ENCODE data around the gene THSD4.
"Not testable (repeated sequence)": the region's sequence is repeated elsewhere in the genome, so short reads cannot be mapped to it uniquely, and the experiment has no call there.

THSD4 gene

GRCh38 chr15:71319424-71319823, 204.2 kb downstream of the THSD4 start:
- DNase-seq (ENCODE audit: low read depth in 1 of 2, low spot score in 1 of 2): not testable (repeated sequence)

DNA sequence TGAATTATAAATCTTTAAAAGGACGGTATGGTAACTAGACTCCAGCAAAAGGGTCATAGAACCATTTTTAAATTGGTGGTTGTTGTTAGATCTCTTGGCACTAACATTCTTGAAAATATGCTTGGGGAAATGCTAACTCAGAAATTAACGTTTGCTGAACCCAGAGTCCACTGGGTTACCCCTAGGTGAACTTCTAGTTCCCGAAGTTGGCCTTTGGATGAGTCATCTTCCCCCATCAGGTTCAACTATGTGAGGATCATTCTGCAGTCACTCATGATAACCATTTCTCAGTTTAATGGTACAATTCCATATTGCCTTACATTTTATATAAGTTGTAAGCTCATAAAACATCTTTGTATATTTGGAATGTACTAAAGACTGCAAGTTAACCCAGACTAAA, 204.7 kb downstream of the THSD4 start:
- no peak for DNase-seq (ENCODE audit: low read depth in 1 of 2, low spot score in 1 of 2)

DNA sequence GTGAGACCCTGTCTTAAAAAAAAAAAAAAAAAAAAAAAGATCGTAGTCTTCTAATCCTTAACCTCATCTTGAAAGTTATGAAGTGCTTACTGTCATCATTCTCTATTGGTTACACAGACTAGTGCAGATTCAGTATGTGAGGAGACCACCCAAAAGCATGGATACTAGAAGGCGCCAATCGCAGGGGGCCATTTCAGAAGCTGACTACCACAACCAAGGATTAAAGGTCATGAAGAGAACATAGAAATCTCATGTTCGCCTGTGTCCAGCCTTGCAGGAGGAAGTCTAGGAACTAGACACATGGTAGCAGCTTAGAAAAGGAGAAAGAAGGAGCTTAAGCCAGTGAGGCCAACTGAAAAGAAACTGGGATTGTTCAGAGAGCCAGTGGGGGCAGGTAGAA, 207.8 kb downstream of the THSD4 start:
- DNase-seq (ENCODE audit: low read depth in 1 of 2, low spot score in 1 of 2): no peak

- no peak for DNase-seq (ENCODE audit: low read depth in 1 of 2, low spot score in 1 of 2)
These were observed 208.3 kb downstream of the THSD4 start for GRCh38 chr15:71323584-71323983.

- no peak for DNase-seq (ENCODE audit: low read depth in 1 of 2, low spot score in 1 of 2)
These were observed 210.2 kb downstream of the THSD4 start for GRCh38 chr15:71325481-71325880.

DNA sequence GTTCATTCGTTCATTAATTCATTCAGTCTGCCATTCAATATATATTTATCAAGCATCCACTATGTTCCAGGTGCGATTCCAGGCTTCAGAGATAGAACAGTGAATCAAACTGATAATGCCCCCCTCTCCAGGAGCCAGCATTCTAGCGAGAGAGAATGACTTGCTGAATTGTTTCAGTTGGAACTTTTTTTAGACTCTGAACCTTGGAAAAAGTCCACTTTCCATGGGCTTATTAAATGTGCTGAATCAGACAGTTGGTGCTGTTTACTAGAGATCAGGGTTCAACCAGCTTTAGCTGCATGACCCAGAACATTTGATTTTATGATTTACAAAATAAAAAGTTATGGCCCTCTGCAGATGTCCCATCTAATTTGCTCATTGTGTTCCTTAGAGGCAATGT, 213.2 kb downstream of the THSD4 start:
- DNase-seq (ENCODE audit: low read depth in 1 of 2, low spot score in 1 of 2): no peak

- DNase-seq (ENCODE audit: low read depth in 1 of 2, low spot score in 1 of 2): no peak
These were observed 213.8 kb downstream of the THSD4 start for GRCh38 chr15:71329041-71329440.

GRCh38 chr15:71329497-71330260, 214.4 kb downstream of the THSD4 start:
- no peak for DNase-seq (ENCODE audit: low read depth in 1 of 2, low spot score in 1 of 2)

DNA sequence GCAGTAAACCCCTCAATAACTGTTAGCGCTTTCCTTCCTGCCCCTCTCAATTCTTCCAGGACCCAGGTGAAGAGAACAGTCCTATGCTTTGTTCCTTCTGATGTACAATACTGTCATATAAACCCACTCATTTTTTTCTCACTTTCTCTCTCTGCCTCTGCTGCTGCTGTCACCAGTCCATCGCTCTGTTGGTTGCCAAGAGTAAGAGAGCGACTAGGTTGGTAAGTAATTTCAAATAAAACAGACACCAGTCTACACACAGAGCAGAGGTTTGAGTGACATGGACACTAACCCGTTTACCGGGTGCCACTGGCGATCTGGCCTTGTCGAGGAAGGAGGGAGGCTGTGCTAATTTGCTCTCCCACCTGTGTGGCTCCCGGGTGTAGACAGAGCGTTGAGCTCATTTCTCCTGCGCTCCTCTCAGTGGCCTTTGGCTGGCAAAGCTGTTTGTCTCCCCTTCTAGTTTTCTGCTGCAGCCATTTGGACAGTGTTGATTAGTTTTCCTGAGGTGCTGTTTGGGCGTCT, 215.4 kb downstream of the THSD4 start:
- DNase-seq (ENCODE audit: low read depth in 1 of 2, low spot score in 1 of 2): no peak

DNA sequence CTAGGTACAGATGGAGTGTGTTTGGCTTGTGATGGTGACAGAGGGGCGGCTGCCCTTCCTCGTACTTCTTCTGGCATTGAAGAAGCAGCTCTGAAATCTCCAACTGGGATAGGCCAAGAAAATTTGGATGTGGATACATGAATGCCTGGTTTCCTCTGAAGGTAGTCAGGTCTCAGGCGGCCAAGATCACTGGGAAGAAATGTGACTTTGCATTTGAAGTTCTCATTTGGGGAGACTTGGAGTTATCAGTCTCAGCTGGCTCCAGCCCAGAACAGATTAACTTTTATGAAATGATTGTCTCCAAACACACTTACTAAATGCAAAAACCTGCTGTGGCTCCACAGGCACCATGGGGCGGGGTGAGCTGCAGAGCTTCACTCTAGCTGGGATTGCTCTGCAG, 215.9 kb downstream of the THSD4 start:
- DNase-seq (ENCODE audit: low read depth in 1 of 2, low spot score in 1 of 2): no peak

- no peak for DNase-seq (ENCODE audit: low read depth in 1 of 2, low spot score in 1 of 2)
These were observed 217.2 kb downstream of the THSD4 start for GRCh38 chr15:71332431-71333004.

GRCh38 chr15:71333136-71333700, 217.9 kb downstream of the THSD4 start:
- DNase-seq (ENCODE audit: low read depth in 1 of 2, low spot score in 1 of 2): no peak

DNA sequence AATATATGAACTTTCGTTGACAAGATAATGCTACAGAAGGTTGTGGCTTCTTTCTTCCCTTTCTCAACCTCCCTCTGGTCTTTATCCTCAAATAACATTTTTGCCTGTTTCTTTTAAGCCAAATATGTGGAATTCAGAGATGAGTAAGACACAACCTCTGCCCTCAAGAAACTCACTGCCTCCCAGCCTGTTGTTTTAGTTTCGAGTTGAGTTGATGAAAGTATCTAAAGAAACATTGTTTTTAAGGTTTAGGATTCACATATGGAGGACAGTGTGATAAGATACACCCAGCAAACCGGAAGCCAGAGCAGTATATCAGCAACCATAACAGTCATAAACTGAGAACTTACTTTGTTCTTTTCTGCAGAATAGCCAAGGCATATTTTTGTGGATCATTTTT, 218.6 kb downstream of the THSD4 start:
- no peak for DNase-seq (ENCODE audit: low read depth in 1 of 2, low spot score in 1 of 2)

DNA sequence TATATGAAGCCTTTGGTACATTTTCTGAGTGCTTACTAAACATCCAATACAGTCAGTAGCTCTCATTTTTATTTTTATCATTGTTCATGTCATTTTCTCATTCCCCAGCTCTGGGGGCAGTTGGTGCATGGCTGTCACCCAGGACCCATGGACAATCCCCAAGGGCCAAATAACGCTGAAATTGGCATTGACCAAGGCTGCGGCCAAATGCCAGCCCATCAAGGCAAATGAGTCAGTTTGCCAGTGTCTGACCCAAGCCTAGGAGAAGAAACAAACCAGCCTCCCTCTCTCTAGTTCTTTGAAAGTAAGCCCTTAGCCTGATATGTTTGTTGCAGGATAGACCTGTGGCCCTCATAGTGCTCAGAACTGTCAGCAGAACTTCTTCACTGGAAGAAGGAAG, 219.2 kb downstream of the THSD4 start:
- DNase-seq (ENCODE audit: low read depth in 1 of 2, low spot score in 1 of 2): no peak

DNA sequence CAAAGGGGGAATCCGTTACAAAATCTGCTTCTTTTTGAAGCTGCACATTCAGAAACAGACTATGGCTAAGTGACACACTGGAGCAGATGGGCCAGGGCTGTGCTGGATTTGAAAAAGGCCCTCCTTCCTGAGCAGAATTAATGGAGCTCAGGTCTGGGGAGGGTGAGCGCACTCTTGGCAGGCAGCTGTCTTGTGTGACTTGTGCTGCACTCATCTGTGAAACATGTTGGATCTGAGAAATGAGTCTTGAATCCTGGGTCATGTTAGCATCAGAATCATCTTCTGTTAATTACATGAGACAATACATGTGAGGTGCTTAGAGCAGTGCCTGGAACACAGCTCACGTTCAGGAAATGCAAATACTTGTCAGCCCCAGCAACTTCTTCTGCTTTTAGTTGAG, 219.6 kb downstream of the THSD4 start:
- no peak for DNase-seq (ENCODE audit: low read depth in 1 of 2, low spot score in 1 of 2)

DNA sequence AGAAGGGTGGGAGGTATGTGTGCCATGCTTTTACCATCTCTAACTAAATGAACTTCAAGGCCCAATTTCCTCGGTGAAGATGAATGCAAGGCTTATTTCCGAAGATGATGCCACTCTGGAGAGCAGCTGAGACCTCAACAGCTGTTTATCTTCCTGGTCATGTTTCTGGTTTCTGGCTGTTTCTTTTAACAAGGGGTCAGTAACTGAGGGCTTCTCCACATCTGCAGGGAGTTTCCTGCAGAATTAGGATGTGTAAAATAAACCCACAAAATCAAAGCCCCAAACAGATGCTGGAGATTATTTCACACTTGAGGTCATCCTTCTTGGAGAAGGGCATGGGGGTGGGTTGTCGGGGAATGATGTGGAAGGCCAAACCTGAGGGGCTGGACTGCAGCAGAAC, 220.3 kb downstream of the THSD4 start:
- no peak for DNase-seq (ENCODE audit: low read depth in 1 of 2, low spot score in 1 of 2)

DNA sequence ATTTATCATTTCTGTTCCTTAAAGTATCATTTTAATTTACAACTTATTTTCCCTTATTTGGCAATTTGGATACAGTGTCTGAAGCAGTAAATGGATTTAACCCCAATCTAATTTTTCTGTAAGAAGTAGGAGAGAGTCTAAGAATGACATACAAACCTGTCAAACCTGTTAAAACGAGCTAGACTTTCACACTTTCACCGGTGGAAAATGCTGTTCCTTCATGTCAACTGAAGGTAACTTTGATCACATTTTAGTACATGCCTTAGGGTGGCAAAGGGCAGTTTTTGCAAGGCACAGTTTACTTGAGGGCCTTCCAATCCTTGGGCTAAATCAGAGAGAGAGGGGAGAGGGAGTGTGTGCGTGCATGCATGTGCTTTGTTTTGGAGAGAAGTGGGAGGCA, 221.4 kb downstream of the THSD4 start:
- DNase-seq (ENCODE audit: low read depth in 1 of 2, low spot score in 1 of 2): no peak

GRCh38 chr15:71337197-71337845, 222.1 kb downstream of the THSD4 start:
- no peak for DNase-seq (ENCODE audit: low read depth in 1 of 2, low spot score in 1 of 2)

GRCh38 chr15:71338265-71338664, 223.0 kb downstream of the THSD4 start:
- no peak for DNase-seq (ENCODE audit: low read depth in 1 of 2, low spot score in 1 of 2)

DNA sequence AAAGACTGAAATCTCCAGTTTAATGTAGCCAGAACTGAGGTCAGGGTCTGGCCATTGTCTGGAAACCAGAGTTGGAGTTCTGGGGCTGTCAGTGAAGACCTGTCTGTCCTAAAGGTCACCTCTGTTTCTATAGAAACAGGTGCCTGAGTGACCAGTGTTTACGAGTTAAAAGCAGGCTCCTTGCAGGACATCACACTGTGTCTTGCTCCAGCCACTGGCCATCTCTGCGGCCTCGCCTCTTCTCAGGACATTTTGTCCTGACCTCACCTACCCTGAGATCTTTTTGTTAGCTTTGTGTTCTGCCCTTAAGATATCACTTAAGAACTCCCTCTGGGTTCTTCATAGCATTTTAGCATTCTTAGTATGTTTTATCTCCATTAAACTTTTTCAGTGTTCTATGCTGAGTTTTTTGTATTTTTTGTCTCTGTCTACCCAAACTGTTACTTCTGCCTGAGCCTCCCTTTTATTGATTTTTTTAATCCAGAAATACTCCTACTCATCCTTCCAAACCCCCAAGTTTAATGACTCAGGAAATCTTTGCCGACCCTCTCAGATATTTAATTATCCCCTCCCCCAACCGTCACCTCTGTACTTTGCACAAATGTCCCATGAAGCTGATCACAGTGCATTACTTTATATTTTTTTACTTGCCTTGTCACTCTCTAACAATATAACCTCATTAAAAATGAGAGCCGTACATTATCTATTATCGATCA, 223.7 kb downstream of the THSD4 start:
- no peak for DNase-seq (ENCODE audit: low read depth in 1 of 2, low spot score in 1 of 2)

GRCh38 chr15:71341811-71342550, 226.7 kb downstream of the THSD4 start:
- DNase-seq (ENCODE audit: low read depth in 1 of 2, low spot score in 1 of 2): no peak

Measured in activated T-helper 1 cell treated with anti-CD3 and anti-CD28 coated beads, Interleukin-2, amount 50 U/mL, for 16 hours (primary cell).